ENCODE data around the gene SLC30A3. TPM values are rescaled to one million over a fixed set of nuclear protein-coding genes. Genes with fewer than 3 reads are reported as not detected.

SLC30A3 gene
- total RNA-seq, 2 donors from 2014 or later: 1.5 to 2.8 TPM

DNA sequence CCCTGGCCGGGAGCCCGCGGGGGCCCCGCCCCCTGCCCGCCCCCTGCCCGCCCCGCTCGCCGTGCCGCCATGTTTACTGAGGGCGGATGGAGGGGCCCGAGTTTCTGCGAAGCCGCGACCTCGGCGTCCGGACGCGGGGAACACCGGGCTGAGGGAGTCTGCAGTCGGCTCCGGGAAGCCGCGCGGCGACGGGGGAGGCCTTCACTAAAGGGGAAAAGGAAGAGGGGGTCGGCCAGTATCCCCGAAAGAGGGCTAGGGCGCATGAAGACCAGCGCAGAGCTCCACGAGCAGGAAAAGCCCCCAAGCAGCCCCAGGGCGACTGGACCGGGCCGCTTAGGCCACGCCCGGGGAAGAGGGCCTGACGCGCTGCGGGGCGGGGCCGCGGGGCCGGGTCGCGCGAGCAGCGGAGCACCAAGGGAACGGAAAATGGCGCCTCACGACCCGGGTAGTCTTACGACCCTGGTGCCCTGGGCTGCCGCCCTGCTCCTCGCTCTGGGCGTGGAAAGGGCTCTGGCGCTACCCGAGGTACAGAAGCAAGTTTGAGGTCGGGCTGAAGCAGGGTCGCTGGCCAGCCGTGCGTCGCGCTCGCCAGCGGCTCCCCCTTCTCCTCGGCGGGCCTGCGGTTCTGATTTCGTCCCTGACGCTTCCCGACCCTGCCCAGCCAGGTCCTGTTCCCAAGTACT, 50.8 kb downstream of the SLC30A3 start, which contains the start of the genes ATRAID and SLC5A6:
Gene ATRAID, plus strand, starts transcription at position 99 of the 683 bp plus-strand sequence. Its CDS starts 328 bp downstream, at position 427.
Gene SLC5A6, minus strand, starts transcription at position 326 of the 683 bp plus-strand sequence. CDS start 4,618 bp downstream, outside the sequence.
- Histone ChIP-seq H3K4me3 (ENCODE audit: low read length) (peak within 1 kb of the TSS; percentile 96), H3K4me1 (ENCODE audit: control insufficient read depth, insufficient read depth, low read length) (peaks cover 7% of the 10 kb centered on the region), H3K36me3 (ENCODE audit: control insufficient read depth, insufficient read depth, low read length) (peaks cover 38% of the 10 kb centered on the region), H3K27ac (ENCODE audit: low read depth, low read length) (peak within 1 kb of the TSS; percentile 93), H3K9ac (ENCODE audit: extremely low read depth, low read length, poor library complexity, severe bottlenecking) (peak within 1 kb of the TSS; percentile 96), H3K9me3 (ENCODE audit: control insufficient read depth, low read length) (no peaks in the 10 kb centered on the region), H3K27me3 (ENCODE audit: control insufficient read depth, insufficient read depth, low read length, poor library complexity, severe bottlenecking) (no peaks in the 10 kb centered on the region)
- H3K4me1 Mint-ChIP-seq: peaks cover 39% of the 10 kb centered on the region
- no peaks in the 10 kb centered on the region for H3K27me3 Mint-ChIP-seq (ENCODE audit: insufficient read depth)
- H3K4me3 Mint-ChIP-seq: peak within 1 kb of the TSS; percentile 86
- WGBS, 2 experiments (ENCODE audit: insufficient coverage in 1 of 2, insufficient read length in 1 of 2): 0% methylated on average over 41 to 73 of the region's 73 CpGs
- TF ChIP-seq, protein P1, sequence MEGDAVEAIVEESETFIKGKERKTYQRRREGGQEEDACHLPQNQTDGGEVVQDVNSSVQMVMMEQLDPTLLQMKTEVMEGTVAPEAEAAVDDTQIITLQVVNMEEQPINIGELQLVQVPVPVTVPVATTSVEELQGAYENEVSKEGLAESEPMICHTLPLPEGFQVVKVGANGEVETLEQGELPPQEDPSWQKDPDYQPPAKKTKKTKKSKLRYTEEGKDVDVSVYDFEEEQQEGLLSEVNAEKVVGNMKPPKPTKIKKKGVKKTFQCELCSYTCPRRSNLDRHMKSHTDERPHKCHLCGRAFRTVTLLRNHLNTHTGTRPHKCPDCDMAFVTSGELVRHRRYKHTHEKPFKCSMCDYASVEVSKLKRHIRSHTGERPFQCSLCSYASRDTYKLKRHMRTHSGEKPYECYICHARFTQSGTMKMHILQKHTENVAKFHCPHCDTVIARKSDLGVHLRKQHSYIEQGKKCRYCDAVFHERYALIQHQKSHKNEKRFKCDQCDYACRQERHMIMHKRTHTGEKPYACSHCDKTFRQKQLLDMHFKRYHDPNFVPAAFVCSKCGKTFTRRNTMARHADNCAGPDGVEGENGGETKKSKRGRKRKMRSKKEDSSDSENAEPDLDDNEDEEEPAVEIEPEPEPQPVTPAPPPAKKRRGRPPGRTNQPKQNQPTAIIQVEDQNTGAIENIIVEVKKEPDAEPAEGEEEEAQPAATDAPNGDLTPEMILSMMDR (conservative IDR thresholded peaks at IDR 0.05): no peak
- peak; percentile 95 for DNase-seq
- peak within 1 kb of the TSS; percentile 98 for H3K27ac Mint-ChIP-seq
- no peaks in the 10 kb centered on the region for H3K9me3 Mint-ChIP-seq
- peaks cover 41% of the 10 kb centered on the region for H3K36me3 Mint-ChIP-seq (ENCODE audit: low read depth)

DNA sequence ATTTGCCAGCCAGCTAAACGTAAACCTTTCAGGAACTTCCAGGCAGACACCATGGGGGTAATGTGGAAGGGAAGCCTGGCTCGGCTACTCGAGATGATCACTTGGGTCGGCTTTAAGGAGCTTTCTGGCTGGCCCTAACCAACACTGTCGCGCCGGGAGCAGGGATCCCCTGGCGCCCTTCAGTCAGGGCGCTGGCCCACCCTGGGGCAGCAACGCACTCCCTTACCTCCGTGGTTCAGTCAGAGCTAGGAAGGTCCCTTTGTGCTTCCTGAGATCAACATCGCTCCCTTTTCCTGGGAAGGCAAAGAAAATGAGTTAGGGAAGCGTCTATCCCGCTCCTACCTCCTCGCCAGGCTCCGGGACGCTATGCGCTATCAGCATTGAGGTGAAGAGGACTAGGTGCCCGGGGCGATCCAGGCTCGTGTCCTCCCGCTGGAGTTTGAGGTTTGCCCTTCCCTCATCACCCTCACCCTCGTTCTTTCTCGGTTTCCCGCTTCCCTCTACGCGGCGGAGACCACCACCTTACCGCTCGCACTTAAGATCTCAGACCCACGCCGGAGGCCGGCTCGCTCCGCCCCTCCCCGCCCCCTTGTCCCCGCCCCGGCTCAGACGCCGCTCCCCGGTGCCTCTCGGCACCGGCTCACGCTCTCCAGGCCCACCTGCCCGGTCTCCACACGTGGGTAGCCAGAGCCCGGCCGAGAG, 51.5 kb downstream of the SLC30A3 start:
- TF ChIP-seq, protein P1 (conservative IDR thresholded peaks at IDR 0.05): no peak
- H3K27me3 ChIP-seq (ENCODE audit: control insufficient read depth, insufficient read depth, low read length, poor library complexity, severe bottlenecking): no peaks in the 10 kb centered on the region
- peak overlapping the region; percentile 97 for H3K27ac Mint-ChIP-seq
- peaks cover 44% of the 10 kb centered on the region for H3K36me3 ChIP-seq (ENCODE audit: control insufficient read depth, insufficient read depth, low read length)
- H3K9ac ChIP-seq (ENCODE audit: extremely low read depth, low read length, poor library complexity, severe bottlenecking): peak overlapping the region; percentile 96
- WGBS, 2 experiments (ENCODE audit: insufficient coverage in 1 of 2, insufficient read length in 1 of 2): 1 to 2% methylated on average over 17 to 48 of the region's 48 CpGs
- no peaks in the 10 kb centered on the region for H3K9me3 Mint-ChIP-seq
- peaks cover 32% of the 10 kb centered on the region for H3K4me1 Mint-ChIP-seq
- no peak for DNase-seq
- peaks cover 44% of the 10 kb centered on the region for H3K36me3 Mint-ChIP-seq (ENCODE audit: low read depth)
- H3K4me3 Mint-ChIP-seq: peak overlapping the region; percentile 86
- H3K9me3 ChIP-seq (ENCODE audit: control insufficient read depth, low read length): no peaks in the 10 kb centered on the region
- H3K4me1 ChIP-seq (ENCODE audit: control insufficient read depth, insufficient read depth, low read length): peaks cover 7% of the 10 kb centered on the region
- no peaks in the 10 kb centered on the region for H3K27me3 Mint-ChIP-seq (ENCODE audit: insufficient read depth)
- H3K4me3 ChIP-seq (ENCODE audit: low read length): peak overlapping the region; percentile 86
- peak overlapping the region; percentile 8 for H3K27ac ChIP-seq (ENCODE audit: low read depth, low read length)

DNA sequence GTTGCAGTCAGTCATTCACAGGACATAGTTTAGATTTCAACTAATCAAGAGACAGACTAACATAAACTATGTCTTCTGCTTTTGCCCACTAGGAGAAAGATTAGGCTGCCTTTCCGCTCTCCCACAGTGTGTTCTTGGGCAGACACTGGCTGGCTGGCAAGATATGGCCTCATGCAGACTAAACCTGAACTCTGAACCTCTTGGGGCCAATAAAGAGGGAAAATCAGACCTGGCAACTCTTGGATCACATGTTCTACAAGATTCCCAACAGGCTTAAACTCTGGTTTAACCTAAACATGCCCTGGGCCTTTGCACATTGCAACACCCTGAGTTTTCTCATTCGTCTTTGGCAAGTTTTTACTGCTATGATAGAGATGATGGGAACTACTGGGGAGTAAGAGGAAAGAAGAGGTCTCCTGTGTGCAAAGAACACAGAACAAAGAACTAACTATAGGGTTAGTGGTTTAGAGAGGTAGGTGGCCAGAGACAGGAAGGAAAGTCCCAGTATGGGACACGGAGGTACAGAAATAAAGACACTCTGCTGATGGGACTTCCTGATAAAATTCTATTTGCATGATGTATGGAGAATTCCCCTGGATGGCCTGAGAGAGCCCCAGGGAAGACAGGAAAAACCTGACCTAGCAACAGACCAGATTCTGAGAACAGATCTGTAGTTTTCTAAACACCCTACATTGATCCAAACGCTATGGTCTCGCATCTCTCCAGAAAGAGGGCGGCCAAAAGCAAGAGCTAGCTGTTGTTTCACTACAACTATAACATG, 53.0 kb downstream of the SLC30A3 start:
- H3K9ac ChIP-seq (ENCODE audit: extremely low read depth, low read length, poor library complexity, severe bottlenecking): no peak overlapping the region
- peaks cover 52% of the 10 kb centered on the region for H3K36me3 Mint-ChIP-seq (ENCODE audit: low read depth)
- no peak overlapping the region for H3K27ac ChIP-seq (ENCODE audit: low read depth, low read length)
- H3K27me3 ChIP-seq (ENCODE audit: control insufficient read depth, insufficient read depth, low read length, poor library complexity, severe bottlenecking): no peaks in the 10 kb centered on the region
- TF ChIP-seq, protein P1 (conservative IDR thresholded peaks at IDR 0.05): no peak
- peaks cover 7% of the 10 kb centered on the region for H3K4me1 ChIP-seq (ENCODE audit: control insufficient read depth, insufficient read depth, low read length)
- peak overlapping the region; percentile 86 for H3K4me3 Mint-ChIP-seq
- peaks cover 29% of the 10 kb centered on the region for H3K4me1 Mint-ChIP-seq
- H3K27me3 Mint-ChIP-seq (ENCODE audit: insufficient read depth): no peaks in the 10 kb centered on the region
- peaks cover 52% of the 10 kb centered on the region for H3K36me3 ChIP-seq (ENCODE audit: control insufficient read depth, insufficient read depth, low read length)
- H3K4me3 ChIP-seq (ENCODE audit: low read length): peak overlapping the region; percentile 44
- DNase-seq: no peak
- peak overlapping the region; percentile 37 for H3K27ac Mint-ChIP-seq
- no peaks in the 10 kb centered on the region for H3K9me3 Mint-ChIP-seq
- H3K9me3 ChIP-seq (ENCODE audit: control insufficient read depth, low read length): no peaks in the 10 kb centered on the region
- WGBS, 2 experiments (ENCODE audit: insufficient coverage in 1 of 2, insufficient read length in 1 of 2): 95 to 98% methylated on average over 5 to 6 of the region's 6 CpGs
